CD14-positive monocyte (primary cell): ENCODE results near the gene PRPF40B. TPM values are rescaled to one million over a fixed set of nuclear protein-coding genes. Genes with fewer than 3 reads are reported as not detected.
A peak's percentile ranks its signal among the peaks of the same experiment; 100 is the strongest.

ENCODE experiments used
- DNase-seq, 3 donors: peaks; one replicate each; pipeline ENCODE4 v3.0.0-alpha.2; 2011 to 2022
- H2AFZ ChIP-seq: 2 replicates; pipeline ENCODE4 v1.6.0; 2012; ENCODE audit warnings: mild to moderate bottlenecking, low read depth, low read length, inconsistent platforms; ENCODE audit not compliant: insufficient read depth, poor library complexity, severe bottlenecking
- H3K27ac ChIP-seq, 2 donors: 1 replicate in 1 of 2; 2 replicates in 1 of 2; pipeline ENCODE4 v1.5.1; 2012 to 2013; ENCODE audit warnings: low read length in 2 of 2, control low read depth in 1 of 2, inconsistent platforms in 1 of 2, low read depth in 1 of 2, mild to moderate bottlenecking in 1 of 2
- H3K27me3 ChIP-seq, 2 donors: one replicate each; pipeline versions ENCODE4 v1.6.0 to v1.6.1; 2011 to 2013; ENCODE audit warnings: low read length in 2 of 2; ENCODE audit not compliant: control insufficient read depth in 2 of 2, insufficient read depth in 2 of 2
- H3K36me3 ChIP-seq, 2 donors: replicated peaks in 1 of 2; 1 replicate in 1 of 2; 2 replicates in 1 of 2; pipeline versions ENCODE4 v1.5.1 to v1.6.1; 2012 to 2013; ENCODE audit warnings: low read length in 2 of 2, control low read depth in 1 of 2, inconsistent platforms in 1 of 2, mild to moderate bottlenecking in 1 of 2; ENCODE audit not compliant: insufficient read depth in 2 of 2, control insufficient read depth in 1 of 2
- H3K4me1 ChIP-seq, 2 donors: 1 replicate in 1 of 2; 2 replicates in 1 of 2; pipeline versions ENCODE4 v1.5.1 to v1.6.1; 2012 to 2013; ENCODE audit warnings: low read length in 2 of 2, control low read depth in 1 of 2, inconsistent platforms in 1 of 2, mild to moderate bottlenecking in 1 of 2, moderate library complexity in 1 of 2; ENCODE audit not compliant: insufficient read depth in 2 of 2, control insufficient read depth in 1 of 2
- H3K4me2 ChIP-seq: replicated peaks from 2 replicates; pipeline ENCODE3; 2012; ENCODE audit warnings: low read length, moderate library complexity, mild to moderate bottlenecking; ENCODE audit not compliant: poor library complexity, severe bottlenecking; ENCODE audit errors: extremely low read depth
- H3K4me3 ChIP-seq, 3 experiments: fragments of 200-600 bp in 1 of 3; sonication (generic) in 1 of 3; replicated peaks in 1 of 3; 1 replicate in 2 of 3; 2 replicates in 1 of 3; pipeline ENCODE4 v1.5.1; 2011 to 2013; ENCODE audit warnings: low read length in 3 of 3, mild to moderate bottlenecking in 3 of 3, control low read depth in 2 of 3, low read depth in 2 of 3, inconsistent platforms in 1 of 3, moderate library complexity in 1 of 3
- H3K79me2 ChIP-seq: 2 replicates; pipeline ENCODE4 v1.6.0; 2012; ENCODE audit warnings: mild to moderate bottlenecking, control low read depth, inconsistent platforms, low read length, moderate library complexity; ENCODE audit not compliant: insufficient read depth
- H3K9ac ChIP-seq: 2 replicates; pipeline ENCODE4 v1.6.0; 2017; ENCODE audit warnings: low read length, mild to moderate bottlenecking; ENCODE audit not compliant: insufficient read depth, poor library complexity, severe bottlenecking
- H3K9me3 ChIP-seq, 2 donors: replicated peaks in 1 of 2; 1 replicate in 1 of 2; 2 replicates in 1 of 2; pipeline versions ENCODE4 v1.5.1 to v1.6.1; 2012 to 2013; ENCODE audit warnings: low read length in 2 of 2, control low read depth in 1 of 2; ENCODE audit not compliant: control insufficient read depth in 1 of 2, insufficient read depth in 1 of 2
- H4K20me1 ChIP-seq: 2 replicates; pipeline ENCODE4 v1.6.0; 2012; ENCODE audit warnings: mild to moderate bottlenecking, low read length, control low read depth, moderate library complexity; ENCODE audit not compliant: insufficient read depth
- H3K27ac Mint-ChIP-seq, 7 donors: one replicate each; pipeline ENCODE4 v1.8.0; 2020; ENCODE audit warnings: mild to moderate bottlenecking in 7 of 7, mixed read lengths in 7 of 7, moderate library complexity in 6 of 7, inconsistent platforms in 2 of 7
- H3K27me3 Mint-ChIP-seq, 3 donors: one replicate each; pipeline ENCODE4 v1.8.0; 2021 to 2022; ENCODE audit warnings: low read depth in 3 of 3, mild to moderate bottlenecking in 3 of 3, mixed read lengths in 3 of 3, moderate library complexity in 3 of 3, inconsistent platforms in 1 of 3
- H3K36me3 Mint-ChIP-seq, 2 donors: one replicate each; pipeline ENCODE4 v1.8.0; 2020; ENCODE audit warnings: mixed read lengths in 2 of 2, inconsistent platforms in 1 of 2, mild to moderate bottlenecking in 1 of 2
- H3K4me1 Mint-ChIP-seq: one replicate; pipeline ENCODE4 v1.8.0; 2020; ENCODE audit warnings: mild to moderate bottlenecking, mixed read lengths
- H3K4me3 Mint-ChIP-seq, 2 donors: one replicate each; pipeline ENCODE4 v1.8.0; 2020; ENCODE audit warnings: mild to moderate bottlenecking in 2 of 2, mixed read lengths in 2 of 2, moderate library complexity in 1 of 2
- H3K9me3 Mint-ChIP-seq, 7 donors: one replicate each; pipeline ENCODE4 v1.8.0; 2020 to 2022; ENCODE audit warnings: mixed read lengths in 7 of 7, mild to moderate bottlenecking in 6 of 7, moderate library complexity in 6 of 7, inconsistent platforms in 2 of 7
- CTCF ChIP-seq: fragments of 200-600 bp; IDR thresholded peaks from one replicate; pipeline ENCODE4 v1.8.0; 2022; ENCODE audit warnings: antibody characterized with exemption, mild to moderate bottlenecking
- WGBS: methylation state at CpG from one replicate; pipeline ENCODE4 v1.1.5; 2013; ENCODE audit warnings: missing lambda C conversion rate; ENCODE audit not compliant: insufficient coverage; 5-methylcytosine and 5-hydroxymethylcytosine counted together
- intact Hi-C, 2 donors: fragments of 100-400 bp; cut with micrococcal nuclease; formaldehyde crosslinking; loops; one replicate each; pipeline versions ENCODE4 v1.15.0 to v1.15.1; 2023
- polyA plus RNA-seq, 3 donors: library from polyadenylated mRNA; depleted of rRNA in 1 of 3; unstranded in 2 of 3; stranded (reverse) in 1 of 3; fragments of 300-500 nt in 2 of 3; fragments of >200 nt in 1 of 3; fragmentation: Illumina TruSeq in 2 of 3; gene quantifications; 1 replicate in 2 of 3; 2 replicates in 1 of 3; pipeline ENCODE4 v1.2.3, GENCODE V29; 2012 to 2021

PRPF40B gene
- polyA plus RNA-seq, 3 donors = 0.14 to 1.3 (median 0.57) TPM

- H2AFZ ChIP-seq = no peak overlapping the region
- Mint-ChIP-seq H3K36me3 (peaks cover 12 to 36% of the 10 kb centered on the region in 2 donors), H3K27ac (peak overlapping the region; percentile 82 to 96 (median 89)), H3K27me3 (peaks cover 0 to 6% (median 2%) of the 10 kb centered on the region in 3 donors), H3K4me3 (peak overlapping the region; percentile 60 to 86), H3K4me1 (peaks cover 58% of the 10 kb centered on the region), H3K9me3 (peaks cover 0 to 3% (median 0%) of the 10 kb centered on the region in 7 donors)
- no peaks in the 10 kb centered on the region for H3K9me3 ChIP-seq
- no peaks in the 10 kb centered on the region for H3K79me2 ChIP-seq
- intact Hi-C loops = loop anchor here (5.0 kb wide), 2 partner anchors 34 to 44 kb away; partner anchors contain the start of gene FMNL3 (in 1 of the 2)
- no peak for TF ChIP-seq CTCF
- no peaks in the 10 kb centered on the region for H4K20me1 ChIP-seq
- H3K27me3 ChIP-seq = no peaks in the 10 kb centered on the region
- 6% methylated on average over 2 of the region's 5 CpGs for WGBS
- peak overlapping the region; percentile 78 for H3K4me2 ChIP-seq
- H3K27ac ChIP-seq = peak overlapping the region; percentile 52 to 81
- H3K4me1 ChIP-seq = peaks cover 45 to 51% of the 10 kb centered on the region in 2 donors
- peak overlapping the region; percentile 43 for H3K9ac ChIP-seq
- H3K36me3 ChIP-seq = peaks cover 0 to 5% of the 10 kb centered on the region in 2 donors
- H3K4me3 ChIP-seq = peak overlapping the region in 1 of 3 experiments; percentile 65
- peak; percentile 77 to 94 (median 84) for DNase-seq
These were observed 39.9 kb downstream of the PRPF40B start for GRCh38 chr12:49662998-49663843.

- Histone ChIP-seq H3K27ac (no peak overlapping the region), H4K20me1 (no peaks in the 10 kb centered on the region)
- 100% methylated on average over 1 of the region's 4 CpGs for WGBS
These were observed 40.8 kb downstream of the PRPF40B start for GRCh38 chr12:49664167-49664566.

More at GRCh38 chr12:49664167-49664566, 40.8 kb downstream of the PRPF40B start:
- peaks cover 11 to 28% of the 10 kb centered on the region in 2 donors for H3K36me3 Mint-ChIP-seq
- no peak overlapping the region for H3K4me3 ChIP-seq
- H3K27ac Mint-ChIP-seq = peak overlapping the region in 2 of 7 donors; percentile 76 to 89
- peaks cover 45 to 51% of the 10 kb centered on the region in 2 donors for H3K4me1 ChIP-seq
- H3K4me2 ChIP-seq = no peak overlapping the region
- DNase-seq = no peak
- intact Hi-C loops = loop anchor here (5.0 kb wide), 2 partner anchors 33 to 43 kb away; partner anchors contain the start of gene FMNL3 (in 1 of the 2)
- H3K27me3 ChIP-seq = no peaks in the 10 kb centered on the region
- H3K79me2 ChIP-seq = no peaks in the 10 kb centered on the region
- peaks cover 0 to 3% (median 0%) of the 10 kb centered on the region in 7 donors for H3K9me3 Mint-ChIP-seq
- H3K4me1 Mint-ChIP-seq = peaks cover 58% of the 10 kb centered on the region
- H3K27me3 Mint-ChIP-seq = peaks cover 0 to 6% (median 2%) of the 10 kb centered on the region in 3 donors
- no peaks in the 10 kb centered on the region for H3K9me3 ChIP-seq
- H3K9ac ChIP-seq = no peak overlapping the region
- no peak overlapping the region for H2AFZ ChIP-seq
- no peak overlapping the region for H3K4me3 Mint-ChIP-seq
- no peak for TF ChIP-seq CTCF
- H3K36me3 ChIP-seq = peaks cover 0 to 4% of the 10 kb centered on the region in 2 donors
